HepG2 (cell line): Measurements from ENCODE around the gene NF2. TPM values are rescaled to one million over a fixed set of nuclear protein-coding genes. Genes with fewer than 3 reads are reported as not detected.

Source experiments
- ATAC-seq: fragments of 200-7000 bp; cut with Tn5 transposase; 3 replicates; pipeline ENCODE4 v1.9.1; 2020; ENCODE audit warnings: mild to moderate bottlenecking, moderate library complexity
- BruUV-seq: library from RNA; stranded (reverse); fragments of 400-500 nt; replicated peaks from 2 replicates; lab custom pipeline; 2021; lab: Mats Ljungman, UMichigan
- CTCF ChIA-PET: fragments of 300-600 bp; formaldehyde crosslinking; extraction: SDS; loops from one replicate; lab custom pipeline; 2021; ENCODE audit warnings: low total read pairs, inconsistent platforms, low intra/inter-chr PET ratio; lab: Yijun Ruan, JAX
- POLR2A ChIA-PET: fragments of 350-600 bp; sonication (Branson Sonifier 250); formaldehyde crosslinking; loops from one replicate; lab custom pipeline; 2020; ENCODE audit warnings: antibody characterized with exemption, inconsistent platforms; lab: Yijun Ruan, JAX
- DNase-seq: peaks from one replicate; pipeline ENCODE4 v3.0.0-alpha.2; 2015; ENCODE audit warnings: low spot score
- FAIRE-seq: peaks from 3 replicates; lab custom pipeline; 2011; peaks lifted over from hg19 to GRCh38; lab: Jason Lieb, UNC
- H2AFZ ChIP-seq: one replicate; pipeline ENCODE4 v1.6.1; 2011; ENCODE audit warnings: low read length, inconsistent platforms
- H3K27ac ChIP-seq: fragments of 300-600 bp; 3 replicates; pipeline ENCODE4 v1.8.0; 2011; ENCODE audit warnings: mixed run types, mild to moderate bottlenecking, mixed read lengths, low read length, inconsistent platforms; ENCODE audit not compliant: insufficient read depth; ENCODE audit errors: extremely low read length
- H3K27me3 ChIP-seq, 2 experiments: fragments of 200-600 bp in 1 of 2; 2 replicates in 1 of 2; 3 replicates in 1 of 2; pipeline versions ENCODE4 v1.6.0 to v1.8.0; 2011; ENCODE audit warnings: low read length in 2 of 2, mild to moderate bottlenecking in 2 of 2, moderate library complexity in 2 of 2, inconsistent platforms in 1 of 2; ENCODE audit not compliant: insufficient read depth in 2 of 2, control insufficient read depth in 1 of 2
- H3K36me3 ChIP-seq, 2 experiments: fragments of 200-600 bp in 1 of 2; replicated peaks in 1 of 2; 2 replicates in 1 of 2; 3 replicates in 1 of 2; pipeline versions ENCODE4 v1.5.1 to v1.8.0; 2011; ENCODE audit warnings: low read length in 2 of 2, inconsistent platforms in 1 of 2; ENCODE audit not compliant: insufficient read depth in 2 of 2, control insufficient read depth in 1 of 2
- H3K4me1 ChIP-seq: 2 replicates; pipeline ENCODE4 v1.5.1; 2012; ENCODE audit warnings: low read length, inconsistent platforms; ENCODE audit not compliant: insufficient read depth
- H3K4me2 ChIP-seq: 2 replicates; pipeline ENCODE4 v1.6.0; 2011; ENCODE audit warnings: low read depth, low read length, inconsistent platforms
- H3K4me3 ChIP-seq, 3 experiments: fragments of 200-600 bp in 1 of 3; sonication (generic), shearing (Covaris generic) in 1 of 3; replicated peaks in 1 of 3; 2 replicates each; pipeline ENCODE4 v1.5.1; 2011 to 2016; ENCODE audit warnings: low read length in 3 of 3, inconsistent platforms in 2 of 3, low read depth in 2 of 3, mild to moderate bottlenecking in 2 of 3, control low read depth in 1 of 3, mixed read lengths in 1 of 3; ENCODE audit not compliant: insufficient read depth in 1 of 3
- H3K79me2 ChIP-seq: one replicate; pipeline ENCODE4 v1.6.1; 2011; ENCODE audit warnings: low read length, inconsistent platforms; ENCODE audit not compliant: insufficient read depth
- H3K9ac ChIP-seq: 2 replicates; pipeline ENCODE4 v1.6.0; 2011; ENCODE audit warnings: mild to moderate bottlenecking, low read depth, low read length, inconsistent platforms; ENCODE audit not compliant: insufficient read depth
- H3K9me3 ChIP-seq: 2 replicates; pipeline ENCODE4 v1.5.1; 2012; ENCODE audit warnings: mild to moderate bottlenecking, low read length
- H4K20me1 ChIP-seq: 2 replicates; pipeline ENCODE4 v1.6.0; 2011; ENCODE audit warnings: inconsistent platforms, mild to moderate bottlenecking, low read length, moderate library complexity; ENCODE audit not compliant: insufficient read depth
- AKAP8 ChIP-seq: sonication (generic); formaldehyde crosslinking; IDR thresholded peaks from 2 replicates; pipeline ENCODE4 v1.5.1; 2020; ENCODE audit warnings: mild to moderate bottlenecking, missing genetic modification reagents
- ATF7-NPFF ChIP-seq: sonication (generic); formaldehyde crosslinking; IDR thresholded peaks from 2 replicates; pipeline ENCODE4 v1.8.1; 2023; ENCODE audit warnings: mild to moderate bottlenecking, low read depth, missing genetic modification reagents, moderate library complexity
- NKX3-1 ChIP-seq: sonication (generic); formaldehyde crosslinking; IDR thresholded peaks from 2 replicates; pipeline ENCODE4 v1.5.0; 2020; ENCODE audit warnings: missing genetic modification reagents
- RNF219 ChIP-seq: sonication (generic); formaldehyde crosslinking; IDR thresholded peaks from 2 replicates; pipeline ENCODE4 v1.5.0; 2020; ENCODE audit warnings: mild to moderate bottlenecking, missing genetic modification reagents
- SRF ChIP-seq: IDR thresholded peaks from 2 replicates; pipeline ENCODE4 v1.6.1; 2011; ENCODE audit warnings: mild to moderate bottlenecking, low read depth, low read length, moderate library complexity
- ZNF883 ChIP-seq: sonication (generic); formaldehyde crosslinking; IDR thresholded peaks from 2 replicates; pipeline ENCODE4 v1.5.1; 2020; ENCODE audit warnings: mild to moderate bottlenecking, missing genetic modification reagents; ENCODE audit errors: not compliant biosample characterization
- WGBS: methylation state at CpG from one replicate; pipeline ENCODE4 v1.1.6; 2017; ENCODE audit warnings: low lambda C conversion rate; 5-methylcytosine and 5-hydroxymethylcytosine counted together
- in situ Hi-C: cut with HindIII; loops from 2 replicates; pipeline ENCODE4 v1.10.0; 2017; ENCODE audit warnings: low pct_unique_long_range_greater_than_20kb; ENCODE audit not compliant: extremely low pct_ligation_motif_present
- intact Hi-C: fragments of 100-400 bp; cut with micrococcal nuclease; formaldehyde crosslinking; loops from one replicate; pipeline ENCODE4 v1.10.0; 2022; ENCODE audit not compliant: unreplicated experiment
- polyA plus RNA-seq, 8 experiments: library from polyadenylated mRNA; depleted of rRNA in 3 of 8; stranded (reverse) in 7 of 8; unstranded in 1 of 8; fragments of >200 nt; fragmentation: Illumina TruSeq in 4 of 8; extraction: Trizol in 4 of 8; gene quantifications; 2 replicates each; pipeline versions ENCODE4 v1.2.1 to v1.2.3, GENCODE V29; 2011 to 2016; ENCODE audit warnings: low read depth in 4 of 8, missing spikeins in 1 of 8, mixed read lengths in 1 of 8; ENCODE audit not compliant: insufficient read depth in 1 of 8
- total RNA-seq, 5 experiments: library from RNA; depleted of rRNA; stranded (reverse); fragments of >200 nt; fragmentation: Illumina TruSeq; extraction: Trizol; gene quantifications; 2 replicates each; pipeline ENCODE4 v1.2.3, GENCODE V29; 2016; ENCODE audit warnings: low read depth in 1 of 5

Gene NF2
- total and polyA plus RNA-seq, 2 of the 13 experiments (the other 11 are each of a cell fraction or from before 2014, with no cell fraction given) = 9.3 to 33.3 TPM

DNA sequence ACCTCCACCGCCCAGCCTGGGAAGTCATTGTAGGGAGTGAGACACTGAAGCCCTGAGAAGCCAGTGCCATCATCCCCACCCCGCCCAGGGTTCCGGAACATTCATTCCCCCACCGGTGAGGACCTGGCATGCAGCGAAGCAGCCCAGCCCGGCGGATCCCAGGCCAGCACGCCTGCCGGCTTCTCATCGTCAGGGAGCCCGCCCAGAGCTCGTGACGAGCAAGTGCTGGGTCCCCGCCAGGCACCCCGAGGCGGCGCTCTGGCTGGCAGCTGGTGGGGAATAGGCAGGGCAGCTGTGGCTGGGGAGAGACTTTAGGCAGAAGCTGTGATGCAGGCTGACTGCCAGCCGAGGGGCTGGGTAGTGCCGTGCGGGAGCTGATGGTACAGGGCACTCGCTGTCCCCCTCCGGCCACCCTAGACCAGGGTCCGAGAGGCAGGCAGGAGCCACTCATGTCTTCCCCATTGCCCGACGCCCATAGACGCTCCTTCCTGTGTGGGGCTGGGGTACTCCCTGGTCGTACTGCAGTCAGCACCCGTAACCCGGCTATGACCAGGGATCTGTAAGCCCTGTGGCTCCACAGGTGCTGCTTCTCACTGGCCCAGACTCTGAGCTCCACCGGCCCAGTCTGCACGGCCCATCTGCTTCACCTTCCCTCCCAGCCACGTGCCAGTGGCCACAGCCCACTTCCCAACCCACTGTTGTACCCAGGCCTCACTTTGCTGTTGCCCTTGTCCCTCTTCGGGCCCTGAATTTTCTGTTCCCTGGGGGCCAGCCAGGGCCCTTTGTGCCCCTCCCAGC lies 91.9 kb downstream of the NF2 start:
- CTCF ChIA-PET = no interaction called here
- TF ChIP-seq AKAP8 (CRISPR knock-in tag) (no peak), RNF219 (no peak), NKX3-1 (no peak), SRF (no peak), ZNF883 (no peak), ATF7-NPFF (CRISPR knock-in tag) (no peak)
- Histone ChIP-seq H3K9ac (no peak overlapping the region), H3K4me2 (no peak overlapping the region), H3K9me3 (no peaks in the 10 kb centered on the region), H3K79me2 (no peaks in the 10 kb centered on the region), H3K27ac (no peak overlapping the region), H3K4me3 (no peak overlapping the region), H4K20me1 (no peaks in the 10 kb centered on the region), H3K36me3 (peaks cover 6 to 7% of the 10 kb centered on the region in 2 experiments; a peak in 4 of 5 replicates), H3K27me3 (no peaks in the 10 kb centered on the region; a peak in 1 of 5 replicates), H2AFZ (no peak overlapping the region), H3K4me1 (no peaks in the 10 kb centered on the region)
- ATAC-seq = no peak
- POLR2A ChIA-PET = no interaction called here
- BruUV-seq = no TSS peak
- DNase-seq = no peak
- intact Hi-C loops = no loop called here
- WGBS = over 99% methylated on average over 17 of the region's 33 CpGs
- FAIRE-seq = no peak
- in situ Hi-C loops = no loop called here
